HG03045 (cell line): Measurements from ENCODE around the gene DMPK.

ENCODE experiments used
- ATAC-seq: cut with Tn5 transposase; IDR thresholded peaks from one replicate; pipeline ENCODE4 v1.9.1; 2021; ENCODE audit warnings: mild to moderate bottlenecking, moderate library complexity; ENCODE audit not compliant: unreplicated experiment

The DMPK gene

GRCh38 chr19:45789035-45789786, 6.9 kb upstream of the DMPK start:
- no peak for ATAC-seq

GRCh38 chr19:45786533-45786894, 4.2 kb upstream of the DMPK start:
- ATAC-seq: no peak

GRCh38 chr19:45785781-45786532, 3.7 kb upstream of the DMPK start:
- no peak for ATAC-seq

DNA sequence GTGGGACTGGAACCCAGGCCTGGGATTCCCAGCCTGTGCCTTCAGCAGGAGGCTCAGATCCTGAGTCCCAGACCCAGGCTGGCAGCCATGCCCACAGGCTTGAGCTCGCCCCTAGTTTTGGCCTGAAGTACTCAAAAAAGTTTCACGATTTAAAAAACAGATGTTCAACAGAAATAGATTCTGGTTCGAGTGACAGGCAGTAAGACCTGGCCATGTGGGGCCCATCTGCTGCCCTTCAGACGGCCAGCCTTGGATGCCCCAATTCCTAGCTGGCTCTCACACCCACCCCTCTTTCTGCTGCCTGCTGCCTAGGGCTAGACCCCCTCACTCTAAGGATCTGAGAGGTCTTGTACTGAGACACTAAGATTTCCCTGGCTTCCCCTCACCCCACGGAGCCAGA, 2.8 kb upstream of the DMPK start:
- ATAC-seq: no peak

DNA sequence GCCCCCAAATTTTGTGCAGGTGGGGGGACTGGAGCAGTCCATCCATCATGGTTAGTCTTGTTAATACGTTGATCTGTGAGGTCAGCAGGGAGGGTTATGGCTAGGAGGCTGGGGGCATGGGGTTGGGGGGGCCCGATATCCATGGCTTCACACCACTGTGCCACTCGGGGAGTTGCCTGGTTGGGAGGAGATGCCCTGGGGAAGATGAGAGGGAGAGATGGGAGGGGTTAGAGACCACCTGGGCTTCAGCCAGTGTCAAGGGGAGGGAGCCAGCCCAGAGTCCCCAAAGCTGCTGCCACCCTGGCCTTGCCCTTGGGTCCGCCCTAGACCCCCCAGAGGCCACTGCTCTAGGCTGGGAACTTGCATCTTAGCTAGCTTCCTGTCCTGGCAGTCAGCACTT, 1.8 kb upstream of the DMPK start:
- ATAC-seq: no peak

DNA sequence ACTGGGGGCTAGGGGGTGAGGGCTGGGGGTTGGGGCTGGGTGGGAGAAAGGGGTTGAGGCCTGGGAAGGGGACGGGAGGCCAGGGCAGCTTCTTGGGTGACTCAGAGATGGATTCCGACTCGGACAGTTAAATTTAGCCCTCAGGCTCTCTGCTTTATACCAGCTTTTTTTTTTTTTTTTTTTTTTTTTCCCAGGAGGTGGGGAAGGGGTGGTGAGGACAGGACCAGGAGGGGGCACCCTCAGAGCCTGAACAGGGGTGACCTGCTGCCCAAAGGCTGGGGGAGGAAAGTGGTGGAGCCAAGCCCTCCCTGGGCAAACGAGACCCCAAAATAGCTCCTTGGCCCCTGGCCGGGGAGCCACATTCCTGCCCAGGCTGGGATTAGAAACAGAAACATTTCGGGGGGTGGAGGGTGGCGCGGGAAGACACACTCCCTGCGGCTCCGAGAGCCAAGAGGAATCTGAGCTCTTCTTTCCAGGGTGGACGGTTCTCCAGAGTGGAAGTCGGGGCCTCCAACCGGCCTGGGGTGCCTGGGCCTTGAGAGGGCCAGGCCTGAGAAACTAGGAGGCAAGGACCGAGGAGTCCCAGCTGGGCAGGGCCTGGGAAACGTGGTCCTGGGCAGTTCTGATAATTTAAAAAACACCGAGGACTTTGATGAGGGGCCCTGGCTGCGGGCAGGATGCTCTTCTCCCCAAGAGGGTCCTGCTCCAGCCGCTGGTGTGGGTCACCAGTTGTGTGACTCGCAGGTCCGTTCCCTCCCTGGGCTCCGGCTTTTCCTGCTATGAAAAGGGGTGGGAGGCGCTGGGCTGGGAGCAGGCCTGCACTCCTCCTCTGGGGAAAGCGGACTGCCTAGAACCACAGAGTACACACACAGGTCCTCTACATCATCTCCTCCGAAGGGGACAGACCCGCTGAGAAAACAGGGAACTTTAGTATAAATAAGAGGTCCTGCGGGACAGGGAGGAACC, 813 bp upstream of the DMPK start:
- ATAC-seq: no peak

- no peak for ATAC-seq
Observed at GRCh38 chr19:45781214-45782161, 802 bp downstream of the DMPK start.

DNA sequence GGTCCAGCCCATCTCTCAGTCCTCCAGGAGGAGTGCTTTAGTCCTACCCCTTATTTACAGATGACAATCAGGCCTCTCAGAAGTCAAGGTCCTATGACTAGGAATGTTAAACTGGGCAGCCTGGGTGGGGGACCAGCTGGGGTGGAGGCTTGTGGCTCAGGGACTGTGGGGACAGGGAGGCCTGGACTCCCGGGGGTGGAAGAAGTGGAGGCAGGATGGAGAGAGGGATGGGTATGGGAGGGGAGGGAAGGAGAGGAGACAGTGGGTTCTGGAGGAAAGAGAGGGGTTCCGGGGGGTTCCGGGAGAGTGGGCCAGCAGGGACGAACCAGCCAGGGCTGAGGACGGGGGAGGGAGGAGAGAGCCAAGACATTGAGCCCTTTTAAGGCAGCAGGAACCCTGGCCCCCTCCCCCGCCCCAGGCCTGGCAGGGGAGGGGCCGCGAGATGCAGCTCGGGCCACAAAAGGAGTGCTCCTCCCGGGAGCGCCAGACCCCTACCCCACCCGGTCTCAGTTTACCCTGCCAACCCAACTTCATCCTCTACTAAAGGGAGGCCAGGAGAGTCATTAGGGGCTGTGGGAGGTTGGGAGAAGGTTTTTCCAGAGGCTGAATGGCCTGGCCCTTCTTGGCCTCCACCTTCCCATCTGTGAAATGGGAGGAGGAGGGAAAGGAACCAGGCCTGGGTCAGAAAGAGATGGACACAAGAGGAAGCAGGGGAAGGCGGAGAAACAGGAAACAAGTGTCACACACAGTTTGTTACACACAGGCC, 1.7 kb downstream of the DMPK start:
- ATAC-seq: no peak

GRCh38 chr19:45780146-45780447, 2.2 kb downstream of the DMPK start:
- no peak for ATAC-seq

GRCh38 chr19:45779231-45780145, 2.8 kb downstream of the DMPK start:
- peak; percentile 75 for ATAC-seq

DNA sequence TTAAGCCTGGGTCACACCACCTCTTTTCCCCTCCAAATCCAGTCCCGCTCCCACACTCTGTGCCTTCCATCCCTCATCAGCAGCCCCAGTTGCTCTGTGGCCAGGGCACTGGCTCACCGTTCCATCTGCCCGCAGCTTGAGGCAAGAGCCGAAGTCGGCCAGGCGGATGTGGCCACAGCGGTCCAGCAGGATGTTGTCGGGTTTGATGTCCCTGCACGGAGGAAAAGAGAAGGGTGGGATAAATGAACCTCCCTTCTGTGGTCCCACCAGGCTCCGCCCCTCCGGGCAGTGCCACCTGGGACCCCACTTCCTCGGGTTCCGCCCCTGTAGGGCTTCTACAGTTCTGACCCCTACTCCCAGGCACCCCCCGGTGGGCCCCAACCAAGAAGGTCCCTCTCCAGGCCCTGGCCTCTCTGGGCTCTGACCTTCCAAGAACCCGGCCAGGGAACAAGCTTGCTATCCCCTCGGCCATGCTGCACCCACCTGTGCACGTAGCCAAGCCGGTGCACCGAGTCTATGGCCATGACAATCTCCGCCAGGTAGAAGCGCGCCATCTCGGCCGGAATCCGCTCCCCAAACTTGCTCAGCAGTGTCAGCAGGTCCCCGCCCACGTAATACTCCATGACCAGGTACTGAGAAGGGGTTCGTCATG, 4.2 kb downstream of the DMPK start:
- ATAC-seq: no peak

DNA sequence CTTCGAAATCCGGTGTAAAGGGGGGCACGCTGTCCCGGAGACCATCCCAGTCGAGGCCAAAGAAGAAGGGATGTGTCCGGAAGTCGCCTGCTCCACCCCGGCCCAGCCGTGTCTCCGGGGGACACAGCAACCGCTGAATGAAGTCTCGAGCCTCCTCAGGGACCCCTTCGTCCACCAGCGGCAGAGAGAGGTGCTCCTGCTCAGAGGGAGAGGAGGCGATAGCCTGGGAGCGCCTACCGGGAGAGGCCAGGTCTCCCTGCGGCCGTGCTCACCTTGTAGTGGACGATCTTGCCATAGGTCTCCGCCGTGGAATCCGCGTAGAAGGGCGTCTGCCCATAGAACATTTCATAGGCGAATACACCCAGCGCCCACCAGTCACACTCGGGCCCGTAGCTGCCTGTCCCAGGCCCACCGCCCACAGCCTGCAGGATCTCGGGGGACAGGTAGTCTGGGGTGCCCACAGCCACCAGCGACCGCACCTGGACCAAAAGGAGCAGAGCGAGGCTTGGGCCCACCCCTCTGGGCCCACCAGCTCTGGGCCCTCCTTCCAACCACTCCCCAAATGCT, 4.8 kb downstream of the DMPK start:
- ATAC-seq: no peak

DNA sequence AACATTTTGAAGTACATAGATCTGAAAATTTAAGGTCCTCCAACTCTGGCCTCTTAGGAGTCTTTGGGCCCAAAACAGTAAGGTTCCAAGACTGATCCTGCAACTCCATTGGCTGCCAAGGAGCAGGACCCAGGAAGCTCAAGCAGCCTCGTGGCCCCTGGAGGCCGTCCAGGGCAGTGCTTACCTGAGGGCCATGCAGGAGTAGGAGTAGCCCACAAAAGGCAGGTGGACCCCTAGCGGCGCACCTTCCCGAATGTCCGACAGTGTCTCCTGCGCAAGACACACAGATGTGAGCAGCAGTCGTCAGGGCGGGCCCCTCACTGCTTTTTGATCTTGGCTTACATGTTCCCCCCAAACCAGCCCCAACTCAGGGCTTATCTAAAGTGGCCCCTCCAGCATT, 7.5 kb downstream of the DMPK start:
- ATAC-seq: no peak

DNA sequence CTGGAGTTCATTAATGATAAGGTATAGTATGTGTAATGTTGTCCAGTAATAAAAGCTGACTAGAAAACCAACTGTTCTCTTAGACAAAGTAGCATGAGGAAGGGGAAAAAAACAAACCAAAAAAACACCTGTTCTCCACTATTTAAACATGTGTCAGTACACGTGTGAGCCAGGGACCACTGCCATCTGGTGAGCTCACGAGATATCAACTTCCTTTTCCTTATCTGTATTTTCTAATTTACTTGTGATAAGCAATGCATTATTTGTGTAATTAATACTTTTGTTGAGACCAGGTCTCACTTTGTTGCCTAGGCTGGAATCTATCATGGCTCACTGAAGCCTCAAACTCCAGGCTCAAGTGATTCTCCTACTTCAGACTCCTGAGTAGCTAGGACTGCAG, 8.9 kb downstream of the DMPK start:
- no peak for ATAC-seq

DNA sequence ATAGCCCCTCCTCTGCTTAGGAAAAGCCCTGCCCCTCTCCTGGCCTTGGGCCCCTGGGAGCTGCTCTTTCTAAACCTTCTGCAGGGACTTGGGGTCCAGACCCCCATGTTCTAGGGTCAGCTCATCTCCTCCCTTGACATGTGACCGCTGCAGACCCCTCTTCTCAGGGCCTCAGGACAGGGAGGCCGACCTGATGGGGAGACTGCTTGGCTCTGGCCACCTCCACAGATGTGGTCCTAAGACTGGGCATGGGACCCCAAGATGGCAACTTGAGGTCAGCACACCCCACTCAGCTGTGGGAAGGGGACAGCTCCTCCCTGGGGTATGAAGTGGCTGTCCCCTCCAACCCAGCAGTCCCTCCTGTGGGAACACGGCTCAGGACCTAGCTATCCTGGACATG, 9.4 kb downstream of the DMPK start:
- no peak for ATAC-seq

DNA sequence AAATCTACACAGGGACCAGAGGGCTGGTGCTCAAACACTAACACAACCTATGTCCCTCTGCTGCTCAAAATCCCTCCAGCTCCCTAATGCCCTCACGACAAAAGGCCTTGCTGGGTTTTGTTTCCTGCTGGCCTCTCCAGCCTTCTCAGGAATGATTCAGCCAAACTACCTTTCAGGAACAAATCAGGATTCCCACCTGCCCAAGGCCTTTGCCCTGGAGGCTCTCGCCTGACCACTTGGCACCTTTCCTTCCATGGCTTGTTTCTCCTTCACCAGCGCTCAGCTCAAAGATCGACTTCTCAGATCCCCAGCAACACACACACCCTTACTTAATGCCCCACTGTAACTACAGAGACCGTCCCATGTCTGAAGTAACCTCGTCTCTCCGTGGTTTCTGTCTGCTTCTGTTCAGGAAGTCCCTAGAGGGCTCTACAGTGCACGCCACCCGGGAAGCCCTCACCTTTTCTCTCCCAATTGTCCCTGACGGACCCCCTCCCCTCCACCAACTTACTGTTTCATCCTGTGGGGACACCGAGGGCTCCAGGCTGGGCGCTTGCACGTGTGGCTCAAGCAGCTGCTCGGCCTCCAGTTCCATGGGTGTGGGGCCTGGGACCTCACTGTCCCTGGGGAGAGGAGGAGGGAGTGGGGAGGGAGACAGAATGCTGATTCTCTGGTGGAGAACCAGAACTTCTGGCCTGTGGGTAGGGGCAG, 10.0 kb downstream of the DMPK start:
- ATAC-seq: no peak

- ATAC-seq: no peak
Observed at GRCh38 chr19:45771311-45771933, 10.9 kb downstream of the DMPK start.
